Activated T-cell treated with anti-CD3 and anti-CD28 coated beads, Interleukin-2, amount 50 U/mL, for 4 hours (primary cell): ENCODE measurements around the gene ZSWIM9. TPM values are rescaled to one million over a fixed set of nuclear protein-coding genes. Genes with fewer than 3 reads are reported as not detected.

Experiments used
- ATAC-seq, 2 donors: fragments of 200-7000 bp; cut with Tn5 transposase; one replicate each; pipeline ENCODE4 v1.10.0; 2021
- DNase-seq: peaks from one replicate; pipeline ENCODE4 v3.0.0-alpha.2; 2020
- H3K27me3 Mint-ChIP-seq: one replicate; pipeline ENCODE4 v1.8.0; 2021; ENCODE audit warnings: low read depth, mixed read lengths
- H3K36me3 Mint-ChIP-seq: one replicate; pipeline ENCODE4 v1.8.0; 2022; ENCODE audit warnings: mixed read lengths; ENCODE audit not compliant: insufficient read depth
- H3K4me1 Mint-ChIP-seq: one replicate; pipeline ENCODE4 v1.8.0; 2021; ENCODE audit warnings: low read depth, mixed read lengths
- H3K4me3 Mint-ChIP-seq: one replicate; pipeline ENCODE4 v1.8.0; 2021; ENCODE audit warnings: mild to moderate bottlenecking, moderate library complexity, mixed read lengths
- H3K9me3 Mint-ChIP-seq: one replicate; pipeline ENCODE4 v1.8.0; 2021; ENCODE audit warnings: mixed read lengths
- total RNA-seq, 3 donors: library from RNA; stranded (reverse); gene quantifications; one replicate each; pipeline ENCODE4 v1.2.1, GENCODE V29; 2021

ZSWIM9 gene
- total RNA-seq, 3 donors from 2014 or later: 6.0 to 6.7 (median 6.5) TPM

GRCh38 chr19:48152551-48152950 is 17.9 kb upstream of the ZSWIM9 start:
- DNase-seq (peak; percentile 71), ATAC-seq (peak in 1 of 2 donors; percentile 52)
- Mint-ChIP-seq H3K4me1 (peaks cover 2% of the 10 kb centered on the region), H3K4me3 (no peak overlapping the region), H3K27me3 (no peaks in the 10 kb centered on the region), H3K9me3 (no peaks in the 10 kb centered on the region), H3K36me3 (peaks cover 29% of the 10 kb centered on the region)

DNA sequence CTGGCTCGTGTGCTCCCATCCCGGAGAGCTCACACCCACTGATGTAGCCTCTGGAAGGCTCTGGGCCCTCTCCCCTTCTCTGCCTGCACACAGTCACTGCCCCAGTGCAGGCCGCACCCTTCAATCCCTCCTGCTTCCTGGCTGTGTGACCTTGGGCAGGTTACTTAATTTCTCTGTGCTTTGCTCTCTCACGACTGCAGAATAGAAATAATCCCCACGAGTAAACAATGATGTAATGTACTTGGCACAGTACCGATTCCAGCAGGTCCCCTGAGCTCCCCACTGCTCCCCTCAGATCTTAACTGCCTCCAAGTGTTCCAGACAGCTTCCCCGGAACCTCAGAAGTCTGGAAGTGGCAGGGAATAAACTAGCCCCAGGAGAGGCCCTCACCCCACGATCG is 16.5 kb upstream of the ZSWIM9 start:
- Mint-ChIP-seq H3K9me3 (no peaks in the 10 kb centered on the region), H3K4me3 (no peak overlapping the region), H3K4me1 (peaks cover 2% of the 10 kb centered on the region), H3K27me3 (no peaks in the 10 kb centered on the region), H3K36me3 (peaks cover 26% of the 10 kb centered on the region)
- DNase-seq (no peak), ATAC-seq (no peak)

DNA sequence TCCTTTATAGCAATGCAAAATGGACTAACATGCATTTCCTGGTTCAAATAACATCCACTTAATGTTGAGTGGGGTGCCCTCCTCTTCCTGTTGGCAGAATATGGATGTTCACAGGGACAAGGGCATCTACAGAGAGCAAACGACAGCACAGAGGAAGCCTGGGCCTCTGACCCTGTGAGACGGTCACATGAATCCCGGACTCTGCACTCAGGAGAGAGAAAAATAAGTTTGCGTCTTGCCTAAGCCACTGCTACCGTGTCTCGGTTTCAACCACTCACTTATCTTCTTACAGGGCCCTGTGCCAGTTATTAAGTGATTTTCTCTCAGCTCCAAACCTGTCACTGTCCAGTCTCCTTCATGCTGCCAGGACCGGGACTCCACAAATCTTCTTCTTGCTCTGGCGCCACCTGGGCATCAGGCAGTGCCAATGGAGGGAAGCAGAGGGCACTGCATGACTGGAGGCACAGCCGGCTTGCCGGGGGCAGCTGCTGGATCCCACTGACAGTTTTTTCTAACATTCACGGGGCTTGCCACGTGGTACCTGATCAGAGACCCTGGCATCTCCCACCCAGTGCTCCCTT is 12.2 kb upstream of the ZSWIM9 start:
- DNase-seq: no peak
- Mint-ChIP-seq H3K4me3 (no peak overlapping the region), H3K9me3 (no peaks in the 10 kb centered on the region), H3K27me3 (no peaks in the 10 kb centered on the region), H3K4me1 (no peaks in the 10 kb centered on the region), H3K36me3 (peaks cover 29% of the 10 kb centered on the region)
- no peak for ATAC-seq

GRCh38 chr19:48168689-48169088 is 1.8 kb upstream of the ZSWIM9 start:
- H3K9me3 Mint-ChIP-seq: no peaks in the 10 kb centered on the region
- no peak for DNase-seq

GRCh38 chr19:48169578-48169938 is 922 bp upstream of the ZSWIM9 start:
- Mint-ChIP-seq H3K36me3 (peaks cover 9% of the 10 kb centered on the region), H3K27me3 (no peaks in the 10 kb centered on the region), H3K4me3 (peak overlapping the region; percentile 92), H3K4me1 (peaks cover 22% of the 10 kb centered on the region), H3K9me3 (no peaks in the 10 kb centered on the region)
- ATAC-seq (peak; percentile 33 to 42), DNase-seq (peak; percentile 95)

More at GRCh38 chr19:48168689-48169088, 1.8 kb upstream of the ZSWIM9 start:
- H3K4me3 Mint-ChIP-seq: peak overlapping the region; percentile 92
- H3K4me1 Mint-ChIP-seq: peaks cover 22% of the 10 kb centered on the region
- no peak for ATAC-seq
- H3K36me3 Mint-ChIP-seq: peaks cover 13% of the 10 kb centered on the region
- no peaks in the 10 kb centered on the region for H3K27me3 Mint-ChIP-seq

DNA sequence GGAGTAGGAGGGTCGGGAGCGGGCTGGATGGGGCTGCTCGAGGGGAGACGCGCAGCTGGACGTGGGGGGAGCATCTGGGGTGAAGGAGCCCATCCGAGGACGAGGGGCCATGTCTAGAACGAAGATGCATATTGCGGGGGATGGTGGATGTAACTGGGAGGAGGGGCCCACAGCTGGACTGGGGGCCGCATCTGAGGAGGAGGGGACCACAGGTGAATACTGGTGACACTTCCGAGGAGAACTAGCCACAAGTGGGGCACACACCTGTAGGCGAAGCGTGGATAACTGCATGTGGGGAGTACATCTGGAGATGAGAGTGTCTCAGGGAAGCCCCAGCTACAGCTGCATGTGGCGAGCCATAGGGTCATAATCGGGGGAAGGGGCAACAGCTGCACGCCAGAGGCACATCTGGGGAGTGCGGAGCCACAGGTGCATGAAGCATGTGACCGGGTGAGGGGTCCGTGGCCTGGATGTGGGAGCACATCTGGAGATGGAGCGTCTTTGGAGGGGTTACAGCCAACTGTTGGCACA is 402 bp downstream of the ZSWIM9 start:
- peaks cover 4% of the 10 kb centered on the region for H3K36me3 Mint-ChIP-seq
- ATAC-seq (peak; percentile 4), DNase-seq (no peak)
- peaks cover 22% of the 10 kb centered on the region for H3K4me1 Mint-ChIP-seq
- H3K27me3 Mint-ChIP-seq: no peaks in the 10 kb centered on the region
- H3K9me3 Mint-ChIP-seq: no peaks in the 10 kb centered on the region
- H3K4me3 Mint-ChIP-seq: peak overlapping the region; percentile 92

- Mint-ChIP-seq H3K36me3 (peaks cover 6% of the 10 kb centered on the region), H3K9me3 (no peaks in the 10 kb centered on the region), H3K4me1 (peaks cover 22% of the 10 kb centered on the region), H3K4me3 (peak overlapping the region; percentile 92), H3K27me3 (no peaks in the 10 kb centered on the region)
- ATAC-seq (no peak), DNase-seq (no peak)
These were observed 1.2 kb downstream of the ZSWIM9 start for GRCh38 chr19:48171710-48172109.

- H3K4me3 Mint-ChIP-seq: no peak overlapping the region
These were observed 4.1 kb downstream of the ZSWIM9 start for GRCh38 chr19:48174445-48175030.

DNA sequence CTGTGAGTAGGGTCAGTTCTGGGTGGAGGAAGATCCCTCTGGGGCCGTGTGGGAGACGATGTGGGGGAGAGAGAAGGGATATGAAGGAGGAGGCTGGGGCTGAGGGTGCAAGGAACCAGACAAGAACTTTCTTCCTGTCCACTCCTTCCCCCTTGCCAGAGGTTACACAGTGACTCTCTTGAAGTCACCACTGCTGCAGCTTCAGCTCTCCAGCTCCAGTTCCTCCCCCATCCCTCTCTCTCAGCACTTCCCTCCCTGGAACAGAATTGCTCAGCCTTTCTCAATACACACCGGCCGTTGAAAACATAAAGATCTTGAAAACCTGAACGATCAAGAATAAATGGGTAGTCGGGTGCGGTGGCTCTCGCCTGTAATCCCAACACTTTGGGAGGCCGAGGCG is 5.1 kb downstream of the ZSWIM9 start:
- peaks cover 11% of the 10 kb centered on the region for H3K36me3 Mint-ChIP-seq
- ATAC-seq (no peak), DNase-seq (no peak)
- no peak overlapping the region for H3K4me3 Mint-ChIP-seq
- H3K4me1 Mint-ChIP-seq: peaks cover 10% of the 10 kb centered on the region
- no peaks in the 10 kb centered on the region for H3K9me3 Mint-ChIP-seq
- H3K27me3 Mint-ChIP-seq: no peaks in the 10 kb centered on the region

More at GRCh38 chr19:48174445-48175030, 4.1 kb downstream of the ZSWIM9 start:
- peaks cover 10% of the 10 kb centered on the region for H3K4me1 Mint-ChIP-seq
- DNase-seq (no peak), ATAC-seq (no peak)
- H3K36me3 Mint-ChIP-seq: peaks cover 11% of the 10 kb centered on the region
- no peaks in the 10 kb centered on the region for H3K9me3 Mint-ChIP-seq
- no peaks in the 10 kb centered on the region for H3K27me3 Mint-ChIP-seq

DNA sequence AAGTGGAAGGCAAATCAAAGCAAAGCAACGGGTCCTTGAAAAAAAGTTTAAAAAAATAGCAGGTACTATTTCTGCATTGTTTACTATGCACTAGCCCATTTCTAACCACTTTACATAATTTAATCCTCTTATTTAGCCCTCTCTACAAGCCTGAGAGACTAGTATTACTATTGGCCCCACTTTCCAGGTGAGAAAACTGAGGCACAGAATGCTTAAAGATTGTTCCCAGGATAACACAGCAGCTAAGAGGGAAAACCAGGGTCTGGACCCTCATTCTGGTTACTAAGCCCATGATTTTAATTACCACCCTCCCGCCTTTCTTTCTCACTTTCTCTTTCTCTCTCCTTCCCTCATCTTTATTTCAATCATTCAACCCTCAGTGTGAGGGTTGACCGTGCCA is 5.7 kb downstream of the ZSWIM9 start:
- Mint-ChIP-seq H3K4me3 (no peak overlapping the region), H3K9me3 (peaks cover 2% of the 10 kb centered on the region), H3K4me1 (peaks cover 5% of the 10 kb centered on the region), H3K27me3 (no peaks in the 10 kb centered on the region), H3K36me3 (peaks cover 12% of the 10 kb centered on the region)
- DNase-seq (no peak), ATAC-seq (no peak)

DNA sequence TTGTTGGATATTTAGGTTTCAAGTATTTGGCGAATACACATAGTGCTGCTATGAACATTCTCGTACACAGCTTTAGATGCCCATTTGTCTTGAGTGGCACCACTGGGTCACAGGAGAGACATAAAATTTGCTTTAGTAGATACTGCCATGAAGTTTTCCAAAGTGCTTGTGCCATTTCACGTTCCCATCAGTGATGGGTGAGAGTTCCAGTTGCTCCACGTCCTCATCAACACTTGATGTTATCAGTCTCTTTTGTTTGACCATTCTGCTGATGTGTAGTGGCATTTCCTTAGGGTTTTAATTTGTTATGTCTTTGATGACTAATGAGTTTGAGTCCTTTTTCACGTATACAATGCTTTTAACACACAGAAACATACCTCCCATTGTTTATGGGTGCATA is 11.0 kb downstream of the ZSWIM9 start:
- Mint-ChIP-seq H3K4me1 (no peaks in the 10 kb centered on the region), H3K27me3 (no peaks in the 10 kb centered on the region), H3K4me3 (no peak overlapping the region), H3K9me3 (peaks cover 8% of the 10 kb centered on the region), H3K36me3 (peaks cover 18% of the 10 kb centered on the region)
- DNase-seq (no peak), ATAC-seq (no peak)

GRCh38 chr19:48182434-48182833 is 12.0 kb downstream of the ZSWIM9 start:
- H3K9me3 Mint-ChIP-seq: peaks cover 8% of the 10 kb centered on the region
- no peak overlapping the region for H3K4me3 Mint-ChIP-seq

GRCh38 chr19:48183356-48183755 is 12.9 kb downstream of the ZSWIM9 start:
- peaks cover 8% of the 10 kb centered on the region for H3K9me3 Mint-ChIP-seq

More at GRCh38 chr19:48182434-48182833, 12.0 kb downstream of the ZSWIM9 start:
- Mint-ChIP-seq H3K36me3 (peaks cover 13% of the 10 kb centered on the region), H3K27me3 (no peaks in the 10 kb centered on the region), H3K4me1 (no peaks in the 10 kb centered on the region)
- ATAC-seq (no peak), DNase-seq (no peak)

DNA sequence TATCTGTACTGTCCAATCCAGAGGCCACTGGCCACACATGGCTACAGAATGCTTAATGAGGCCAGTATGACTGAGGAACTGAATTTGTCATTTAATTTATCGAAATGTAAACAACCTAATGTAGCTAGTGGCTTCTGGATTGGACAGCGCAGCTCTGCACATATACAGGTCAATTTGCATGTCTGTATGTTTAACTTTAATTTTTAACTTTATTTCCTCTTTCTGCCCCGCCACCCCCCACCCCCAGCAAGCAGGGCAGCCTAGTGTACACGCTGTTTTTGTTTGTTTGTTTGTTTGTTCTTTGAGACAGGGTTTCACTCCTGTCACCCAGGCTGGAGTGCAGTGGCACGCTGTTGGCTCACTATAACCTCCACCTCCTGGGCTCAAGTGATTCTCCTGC is 15.5 kb downstream of the ZSWIM9 start:
- Mint-ChIP-seq H3K4me3 (no peak overlapping the region), H3K9me3 (peaks cover 8% of the 10 kb centered on the region), H3K36me3 (peaks cover 20% of the 10 kb centered on the region), H3K27me3 (no peaks in the 10 kb centered on the region), H3K4me1 (no peaks in the 10 kb centered on the region)
- DNase-seq (no peak), ATAC-seq (no peak)

More at GRCh38 chr19:48183356-48183755, 12.9 kb downstream of the ZSWIM9 start:
- ATAC-seq (no peak), DNase-seq (no peak)
- Mint-ChIP-seq H3K4me3 (no peak overlapping the region), H3K4me1 (no peaks in the 10 kb centered on the region), H3K27me3 (no peaks in the 10 kb centered on the region), H3K36me3 (peaks cover 16% of the 10 kb centered on the region)

DNA sequence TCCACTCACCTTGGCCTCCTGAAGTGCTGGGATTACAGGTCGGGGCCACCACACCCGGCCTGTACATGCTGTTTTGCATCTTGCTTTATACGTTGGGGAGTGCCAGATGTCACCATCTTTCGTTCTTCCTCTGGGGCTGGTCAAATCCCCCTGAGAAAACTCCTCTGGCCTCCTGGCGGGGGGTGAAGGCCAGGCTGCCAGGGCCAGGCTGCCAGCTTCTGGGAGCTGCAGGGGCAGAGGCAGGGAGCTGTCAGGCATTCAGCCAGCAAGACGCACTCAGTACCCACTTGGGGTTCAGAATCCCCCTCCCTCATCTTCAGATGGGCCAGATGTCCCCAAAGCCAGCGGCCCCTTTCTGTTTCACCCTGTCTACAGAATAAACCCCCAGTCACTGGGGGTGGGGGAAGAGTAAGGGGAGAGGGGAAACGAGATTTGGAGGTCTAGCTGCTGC is 16.1 kb downstream of the ZSWIM9 start:
- Mint-ChIP-seq H3K4me3 (no peak overlapping the region), H3K27me3 (no peaks in the 10 kb centered on the region), H3K4me1 (no peaks in the 10 kb centered on the region), H3K36me3 (peaks cover 15% of the 10 kb centered on the region), H3K9me3 (peaks cover 3% of the 10 kb centered on the region)
- DNase-seq (no peak), ATAC-seq (no peak)
